K562 (cell line): ENCODE results near the gene WDR3. TPM values are rescaled to one million over a fixed set of nuclear protein-coding genes. Genes with fewer than 3 reads are reported as not detected.

Source experiments
- HDAC1 ChIP-seq, 2 experiments: fragments of 450-650 bp; IDR thresholded peaks; 2 replicates each; pipeline ENCODE4 v1.6.1; 2016 to 2017; ENCODE audit warnings: inconsistent platforms in 1 of 2, mild to moderate bottlenecking in 1 of 2, moderate library complexity in 1 of 2
- ZBTB40 ChIP-seq, 2 experiments: fragments of 450-650 bp in 1 of 2; sonication (generic) in 1 of 2; formaldehyde crosslinking in 1 of 2; IDR thresholded peaks; 2 replicates each; pipeline versions ENCODE4 v1.7.1 to v1.9.0; 2016 to 2022; ENCODE audit warnings: inconsistent platforms in 1 of 2, mild to moderate bottlenecking in 1 of 2, missing genetic modification reagents in 1 of 2
- ZHX1 ChIP-seq: fragments of 150-350 bp; conservative IDR thresholded peaks from 2 replicates; pipeline ENCODE4 v1.6.1; 2014; ENCODE audit warnings: low read length
- ZNF79 ChIP-seq: fragments of 250-450 bp; sonication (Bioruptor Pico); IDR thresholded peaks from 2 replicates; pipeline ENCODE4 v1.4.0; 2020; ENCODE audit warnings: low read depth, mild to moderate bottlenecking, moderate library complexity
- polyA plus RNA-seq, 8 experiments: library from polyadenylated mRNA; depleted of rRNA in 4 of 8; stranded (reverse) in 5 of 8; unstranded in 3 of 8; fragments of >200 nt; fragmentation: Nextera tagmentation in 2 of 8; fragmentation: Illumina TruSeq in 1 of 8; extraction: Ambion mirVana in 2 of 8; extraction: Trizol in 1 of 8; gene quantifications; 2 replicates each; pipeline versions ENCODE4 v1.2.1 to v1.2.3, GENCODE V29; 2011 to 2014; ENCODE audit warnings: inconsistent platforms in 1 of 8, missing spikeins in 1 of 8
- total RNA-seq, 7 experiments: library from RNA; depleted of rRNA in 6 of 7; stranded (reverse); fragments of >200 nt in 6 of 7; fragmentation: Illumina TruSeq in 2 of 7; extraction: Trizol in 2 of 7; gene quantifications; 2 replicates each; pipeline versions ENCODE4 v1.2.1 to v1.2.3, GENCODE V29; 2011 to 2021; ENCODE audit warnings: low replicate concordance in 1 of 7
- TF ChIP-seq, protein P1 (sequence below): fragments of 450-650 bp; IDR thresholded peaks from 2 replicates; pipeline ENCODE4 v1.6.1; 2016; ENCODE audit warnings: borderline replicate concordance
- TF ChIP-seq, protein P2 (sequence below): fragments of 250-450 bp; sonication (Bioruptor Pico); IDR thresholded peaks from 2 replicates; pipeline ENCODE4 v1.5.1; 2021; ENCODE audit warnings: mild to moderate bottlenecking
- TF ChIP-seq, protein P3 (sequence below): fragments of 250-450 bp; sonication (Bioruptor Pico); IDR thresholded peaks from 2 replicates; pipeline ENCODE4 v1.8.0; 2021; ENCODE audit warnings: mild to moderate bottlenecking, moderate library complexity

WDR3 gene
- total and polyA plus RNA-seq, 9 of the 15 experiments (the other 6 are each of a cell fraction or from before 2014, with no cell fraction given) = 40.6 to 122 (median 76.5) TPM

- TF ChIP-seq, protein P1, sequence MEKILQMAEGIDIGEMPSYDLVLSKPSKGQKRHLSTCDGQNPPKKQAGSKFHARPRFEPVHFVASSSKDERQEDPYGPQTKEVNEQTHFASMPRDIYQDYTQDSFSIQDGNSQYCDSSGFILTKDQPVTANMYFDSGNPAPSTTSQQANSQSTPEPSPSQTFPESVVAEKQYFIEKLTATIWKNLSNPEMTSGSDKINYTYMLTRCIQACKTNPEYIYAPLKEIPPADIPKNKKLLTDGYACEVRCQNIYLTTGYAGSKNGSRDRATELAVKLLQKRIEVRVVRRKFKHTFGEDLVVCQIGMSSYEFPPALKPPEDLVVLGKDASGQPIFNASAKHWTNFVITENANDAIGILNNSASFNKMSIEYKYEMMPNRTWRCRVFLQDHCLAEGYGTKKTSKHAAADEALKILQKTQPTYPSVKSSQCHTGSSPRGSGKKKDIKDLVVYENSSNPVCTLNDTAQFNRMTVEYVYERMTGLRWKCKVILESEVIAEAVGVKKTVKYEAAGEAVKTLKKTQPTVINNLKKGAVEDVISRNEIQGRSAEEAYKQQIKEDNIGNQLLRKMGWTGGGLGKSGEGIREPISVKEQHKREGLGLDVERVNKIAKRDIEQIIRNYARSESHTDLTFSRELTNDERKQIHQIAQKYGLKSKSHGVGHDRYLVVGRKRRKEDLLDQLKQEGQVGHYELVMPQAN = peak; percentile 97
- TF ChIP-seq ZHX1 (no peak), ZNF79 (CRISPR knock-in tag) (no peak), ZBTB40 (IDR thresholded peaks at IDR 0.05) (peak; percentile 97), ZBTB40 (CRISPR knock-in tag; IDR thresholded peaks at IDR 0.05) (no peak), HDAC1 (IDR thresholded peaks at IDR 0.05) (peak in 1 of 2 experiments; percentile 97; a peak in 2 of 4 replicates)
- TF ChIP-seq, protein P2, sequence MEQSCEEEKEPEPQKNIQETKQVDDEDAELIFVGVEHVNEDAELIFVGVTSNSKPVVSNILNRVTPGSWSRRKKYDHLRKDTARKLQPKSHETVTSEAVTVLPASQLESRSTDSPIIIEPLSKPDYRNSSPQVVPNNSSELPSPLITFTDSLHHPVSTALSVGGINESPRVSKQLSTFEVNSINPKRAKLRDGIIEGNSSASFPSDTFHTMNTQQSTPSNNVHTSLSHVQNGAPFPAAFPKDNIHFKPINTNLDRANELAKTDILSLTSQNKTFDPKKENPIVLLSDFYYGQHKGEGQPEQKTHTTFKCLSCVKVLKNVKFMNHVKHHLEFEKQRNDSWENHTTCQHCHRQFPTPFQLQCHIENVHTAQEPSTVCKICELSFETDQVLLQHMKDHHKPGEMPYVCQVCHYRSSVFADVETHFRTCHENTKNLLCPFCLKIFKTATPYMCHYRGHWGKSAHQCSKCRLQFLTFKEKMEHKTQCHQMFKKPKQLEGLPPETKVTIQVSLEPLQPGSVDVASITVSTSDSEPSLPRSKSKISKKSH = no peak
- TF ChIP-seq, protein P3, sequence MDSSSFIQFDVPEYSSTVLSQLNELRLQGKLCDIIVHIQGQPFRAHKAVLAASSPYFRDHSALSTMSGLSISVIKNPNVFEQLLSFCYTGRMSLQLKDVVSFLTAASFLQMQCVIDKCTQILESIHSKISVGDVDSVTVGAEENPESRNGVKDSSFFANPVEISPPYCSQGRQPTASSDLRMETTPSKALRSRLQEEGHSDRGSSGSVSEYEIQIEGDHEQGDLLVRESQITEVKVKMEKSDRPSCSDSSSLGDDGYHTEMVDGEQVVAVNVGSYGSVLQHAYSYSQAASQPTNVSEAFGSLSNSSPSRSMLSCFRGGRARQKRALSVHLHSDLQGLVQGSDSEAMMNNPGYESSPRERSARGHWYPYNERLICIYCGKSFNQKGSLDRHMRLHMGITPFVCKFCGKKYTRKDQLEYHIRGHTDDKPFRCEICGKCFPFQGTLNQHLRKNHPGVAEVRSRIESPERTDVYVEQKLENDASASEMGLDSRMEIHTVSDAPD = no peak
Observed at GRCh38 chr1:117929343-117930172, at the start of gene WDR3, which contains the start of gene GDAP2 (continued).
